Activated CD4-positive, alpha-beta T cell treated with anti-CD3 and anti-CD28 coated beads, Interleukin-2, Interleukin-6, amounts not matched to agents 100 ng/mL and 50 ng/mL, durations not matched to agents 16 hours and 8 hours (primary cell): Measurements from ENCODE around the gene SIK1.
"Not testable (repeated sequence)": the region's sequence is repeated elsewhere in the genome, so short reads cannot be mapped to it uniquely, and the experiment has no call there.

Experiments
- DNase-seq: peaks from one replicate; pipeline ENCODE4 v3.0.0-alpha.2; 2020

The SIK1 gene

DNA sequence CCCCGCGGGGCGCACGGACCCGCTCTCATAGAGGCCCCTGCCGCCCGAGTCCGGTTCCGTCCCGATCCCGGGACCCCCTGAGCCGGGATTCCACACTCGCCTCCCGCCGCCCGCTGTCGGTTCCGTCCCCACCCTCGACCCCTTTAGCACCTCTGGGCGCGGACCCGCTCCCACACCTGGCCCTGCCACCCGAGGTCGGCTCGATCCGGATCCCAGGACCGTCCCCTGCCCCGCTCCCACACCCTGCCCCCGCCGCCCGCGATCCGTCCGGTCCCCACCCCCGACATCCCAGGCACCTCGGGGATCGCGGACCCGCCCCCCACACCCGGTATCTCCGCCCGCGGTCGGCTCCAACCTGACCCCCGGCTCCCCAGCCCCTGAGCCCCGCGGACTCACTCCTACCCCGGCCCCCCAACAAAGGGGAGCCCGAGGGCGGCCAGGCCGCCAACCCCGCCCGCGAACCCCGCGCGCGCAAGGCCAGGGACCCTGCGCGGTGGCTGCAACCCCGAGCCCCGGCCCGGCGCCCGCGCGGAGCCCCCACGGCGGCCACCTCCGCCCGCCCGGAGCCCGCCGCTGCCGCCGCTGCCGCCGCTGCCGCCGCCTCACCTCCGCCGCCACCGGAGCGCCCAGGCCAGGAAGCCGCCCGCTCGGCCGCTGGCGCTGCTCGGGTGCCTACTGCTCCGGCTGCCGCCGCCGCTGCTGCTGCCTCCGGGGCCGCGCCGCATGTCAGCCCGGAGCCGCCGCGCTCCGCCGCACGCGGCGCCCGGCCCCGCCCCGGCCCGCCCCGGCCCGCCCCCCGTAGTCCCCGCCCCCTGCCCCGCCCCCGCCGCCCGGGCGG lies at the start of gene SIK1:
Gene SIK1 (minus strand): TSS at position 728 of the 838 bp plus-strand sequence. CDS start 953 bp downstream, outside the sequence.
- DNase-seq, result not testable (repeated sequence)

GRCh38 chr21:43471597-43472242 lies 44.8 kb upstream of the SIK1 start:
- not testable (repeated sequence) for DNase-seq

- not testable (repeated sequence) for DNase-seq
These were observed 43.0 kb upstream of the SIK1 start for GRCh38 chr21:43469719-43470458.

- peak; percentile 0 for DNase-seq
These were observed 40.9 kb upstream of the SIK1 start for GRCh38 chr21:43467785-43468184.

DNA sequence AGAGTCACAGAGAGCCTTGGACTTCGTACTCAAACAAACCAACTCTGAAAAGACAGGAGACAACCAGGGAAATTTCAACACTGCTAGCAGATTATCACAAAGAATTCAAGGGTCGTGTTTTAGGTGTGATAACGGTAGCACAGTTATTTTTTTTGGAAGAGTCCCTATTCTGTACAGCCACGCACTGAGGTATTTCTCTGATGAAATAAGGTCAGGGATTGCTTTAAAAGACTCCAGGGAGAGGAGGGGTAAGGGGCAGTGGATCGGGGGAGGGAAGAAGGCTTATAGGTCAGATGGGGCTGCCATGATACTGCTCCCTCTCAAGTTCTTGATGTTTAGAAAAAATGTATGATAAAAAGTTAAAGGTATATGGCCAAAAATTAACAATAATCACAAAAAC lies 38.2 kb upstream of the SIK1 start:
- not testable (repeated sequence) for DNase-seq

- DNase-seq, result not testable (repeated sequence)
These were observed 36.7 kb upstream of the SIK1 start for GRCh38 chr21:43463498-43464261.

DNA sequence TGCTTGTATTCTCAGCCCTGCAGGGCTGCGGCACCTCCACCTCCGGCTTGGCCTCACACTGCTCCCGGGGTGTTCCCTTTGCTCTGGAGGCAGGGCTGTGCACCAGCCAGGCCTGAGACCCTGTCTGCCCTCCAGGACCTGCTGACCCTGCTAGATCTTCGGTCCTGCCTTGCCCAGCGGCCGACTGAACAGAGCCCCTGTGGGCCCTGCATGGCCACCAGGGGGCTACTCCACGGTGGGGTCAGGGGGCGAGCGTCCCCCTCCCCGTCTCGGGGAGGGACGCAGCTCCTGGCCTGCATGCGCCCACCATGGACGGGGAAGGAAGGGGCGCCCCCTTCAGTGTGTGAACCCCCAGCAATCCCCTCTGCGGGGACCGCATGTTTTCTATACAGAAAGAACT lies 36.0 kb upstream of the SIK1 start:
- DNase-seq, result not testable (repeated sequence)

- DNase-seq, result not testable (repeated sequence)
These were observed 33.5 kb upstream of the SIK1 start for GRCh38 chr21:43460475-43460874.

GRCh38 chr21:43458995-43459394 lies 32.1 kb upstream of the SIK1 start:
- DNase-seq, result not testable (repeated sequence)

- not testable (repeated sequence) for DNase-seq
These were observed 29.8 kb upstream of the SIK1 start for GRCh38 chr21:43456616-43457314.

GRCh38 chr21:43455717-43456116 lies 28.8 kb upstream of the SIK1 start:
- not testable (repeated sequence) for DNase-seq

DNA sequence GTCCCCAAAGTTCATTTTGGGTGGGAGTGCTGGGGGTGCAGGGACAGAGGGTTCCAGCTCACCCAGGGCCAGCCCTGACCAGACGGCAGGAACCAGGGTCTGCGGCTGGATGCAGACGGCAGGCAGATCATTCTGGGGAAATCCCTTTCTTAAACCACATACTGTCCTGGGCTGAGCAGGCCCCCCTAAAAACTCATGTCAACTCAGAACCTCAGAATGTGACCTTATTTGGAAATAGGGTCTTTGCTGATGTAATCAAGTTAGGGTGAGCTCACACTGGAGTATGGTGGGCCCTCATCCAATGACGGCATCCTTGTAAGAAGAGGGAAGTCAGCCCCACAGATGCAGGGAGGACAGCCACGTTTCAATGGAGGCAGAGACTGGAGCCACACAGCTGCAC lies 27.2 kb upstream of the SIK1 start:
- DNase-seq, result not testable (repeated sequence)

GRCh38 chr21:43451850-43452249 lies 24.9 kb upstream of the SIK1 start:
- DNase-seq, result not testable (repeated sequence)

GRCh38 chr21:43450287-43450686 lies 23.4 kb upstream of the SIK1 start:
- not testable (repeated sequence) for DNase-seq

GRCh38 chr21:43447353-43447977 lies 20.5 kb upstream of the SIK1 start:
- not testable (repeated sequence) for DNase-seq

- not testable (repeated sequence) for DNase-seq
These were observed 19.5 kb upstream of the SIK1 start for GRCh38 chr21:43446277-43446932.

- not testable (repeated sequence) for DNase-seq
These were observed 17.6 kb upstream of the SIK1 start for GRCh38 chr21:43444524-43444923.

GRCh38 chr21:43442571-43442970 lies 15.6 kb upstream of the SIK1 start:
- DNase-seq, result not testable (repeated sequence)

DNA sequence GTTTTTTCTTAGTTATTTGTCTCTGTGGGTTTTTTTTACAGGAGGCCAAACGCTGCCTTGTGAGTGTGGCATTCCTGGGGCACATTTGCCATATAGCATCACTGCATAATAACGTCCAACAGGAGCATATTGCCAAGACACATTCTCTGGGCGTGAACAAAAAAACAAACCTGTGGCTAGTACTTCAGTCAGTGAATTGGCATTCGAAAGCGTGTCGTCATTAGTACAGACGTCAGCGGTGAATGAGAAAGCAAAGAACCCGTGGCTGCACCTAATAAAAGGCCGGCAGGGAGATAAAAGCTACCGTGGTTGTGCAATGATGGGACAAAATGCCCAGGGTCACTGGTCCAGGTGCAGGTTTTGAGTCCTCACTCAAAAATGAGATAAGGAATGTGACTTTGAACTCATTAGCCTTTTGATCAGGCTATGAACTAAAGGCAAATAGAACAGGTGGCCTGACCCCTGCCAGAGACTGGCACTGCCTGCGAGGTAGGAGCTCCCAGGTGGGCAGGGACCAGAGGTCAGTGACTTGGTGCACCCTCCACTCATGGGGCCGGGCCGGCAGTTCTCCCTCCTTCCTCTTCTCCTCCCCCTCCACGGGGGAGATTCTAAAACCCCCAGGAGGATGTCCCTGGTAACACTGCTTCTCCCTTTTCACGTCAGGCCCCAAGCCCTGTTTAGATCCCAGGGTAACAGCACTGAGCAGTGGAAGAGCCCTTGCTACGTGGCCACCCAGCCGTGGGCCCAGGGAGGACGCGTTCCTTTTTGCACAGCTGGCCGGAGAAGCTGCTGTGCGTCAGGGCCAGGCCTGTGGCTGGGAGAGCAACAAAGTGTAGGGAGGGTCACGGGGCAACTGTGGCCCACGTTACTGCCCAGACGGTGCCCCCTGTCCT lies 14.2 kb upstream of the SIK1 start:
- not testable (repeated sequence) for DNase-seq
